Choroid plexus epithelial cell (primary cell): ENCODE results near the gene RHAG.

Experiments used
- DNase-seq: peaks from one replicate; pipeline ENCODE4 v3.0.0-alpha.2; 2010; ENCODE audit warnings: low read depth
- H3K4me3 ChIP-seq: 2 replicates; pipeline ENCODE4 v1.5.1; 2011; ENCODE audit warnings: low read depth, mild to moderate bottlenecking, control low read depth, low read length, moderate library complexity
- CTCF ChIP-seq: conservative IDR thresholded peaks from 2 replicates; pipeline ENCODE4 v1.5.1; 2011; ENCODE audit warnings: low read depth, mild to moderate bottlenecking, control low read depth, inconsistent platforms, low read length, moderate library complexity

Gene RHAG

DNA sequence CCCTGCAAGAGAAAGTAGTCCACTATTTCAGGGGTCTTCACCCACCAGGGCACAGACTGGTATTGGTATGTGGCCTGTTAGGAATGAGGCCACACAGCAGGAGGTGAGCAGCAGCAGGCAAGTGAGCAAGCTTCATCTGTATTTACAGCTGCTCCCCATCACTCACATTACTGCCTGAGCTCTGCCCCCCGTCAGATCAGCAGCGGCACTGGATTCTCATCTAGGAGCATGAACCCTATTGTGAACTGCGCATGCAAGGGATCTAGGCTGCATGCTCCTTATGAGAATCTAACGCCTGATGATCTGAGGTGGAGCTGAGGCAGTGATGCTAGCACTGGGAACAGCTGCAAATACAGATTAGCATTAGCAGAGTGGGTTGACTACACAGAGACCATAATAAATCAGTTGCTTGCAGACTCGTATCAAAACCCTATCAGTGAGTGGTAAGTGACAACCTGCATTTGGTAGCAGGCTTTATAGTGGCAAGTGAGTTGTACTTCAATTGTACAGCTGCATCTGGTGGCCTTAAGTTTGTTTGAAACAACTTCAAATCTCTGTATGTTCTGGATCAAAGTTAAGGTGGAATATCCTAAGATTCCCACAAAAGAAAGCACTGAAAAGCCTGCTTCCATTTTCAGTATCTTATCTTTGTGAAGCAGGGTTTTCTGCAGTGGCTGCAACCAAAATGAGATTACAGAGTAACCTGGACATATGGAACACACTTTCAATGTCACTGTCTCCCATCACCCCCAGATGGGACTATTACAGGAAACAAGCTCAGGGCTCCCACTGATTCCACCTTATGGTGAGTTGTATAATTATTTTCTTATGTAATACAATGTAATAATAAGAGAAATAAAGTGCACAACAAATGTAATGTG lies 73.4 kb downstream of the RHAG start:
- no peak overlapping the region for H3K4me3 ChIP-seq
- peak; percentile 31 for DNase-seq

GRCh38 chr6:49558238-49558637 lies 78.4 kb downstream of the RHAG start:
- no peak for TF ChIP-seq CTCF
- no peak overlapping the region for H3K4me3 ChIP-seq

More for the DNA sequence above, 73.4 kb downstream of the RHAG start:
- TF ChIP-seq CTCF: no peak

GRCh38 chr6:49557177-49557576 lies 79.5 kb downstream of the RHAG start:
- no peak for TF ChIP-seq CTCF
- H3K4me3 ChIP-seq: no peak overlapping the region
- no peak for DNase-seq

More at GRCh38 chr6:49558238-49558637, 78.4 kb downstream of the RHAG start:
- DNase-seq: no peak

- DNase-seq: peak; percentile 61
- TF ChIP-seq CTCF: no peak
These were observed 80.2 kb downstream of the RHAG start for GRCh38 chr6:49556429-49556837.

DNA sequence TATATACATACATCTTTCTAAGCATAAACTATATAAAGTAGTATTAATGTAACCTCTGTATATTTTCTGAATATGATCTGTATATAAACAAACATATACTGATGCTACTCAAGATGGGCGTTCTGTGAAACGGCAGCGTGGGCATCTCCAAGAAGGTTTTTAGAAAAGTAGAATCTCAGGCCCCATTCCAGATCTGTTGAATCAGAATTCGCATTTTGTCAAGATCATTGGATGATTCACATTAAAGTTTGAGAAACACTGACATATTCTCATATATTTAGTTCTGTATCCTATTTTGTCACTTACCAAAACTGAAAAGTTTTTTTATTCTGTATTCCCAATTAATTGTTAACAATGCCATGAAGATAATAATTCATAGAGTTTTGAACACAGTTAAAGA lies 80.7 kb downstream of the RHAG start:
- TF ChIP-seq CTCF: no peak
- DNase-seq: no peak
- H3K4me3 ChIP-seq: no peak overlapping the region

More at GRCh38 chr6:49556429-49556837, 80.2 kb downstream of the RHAG start:
- H3K4me3 ChIP-seq: no peak overlapping the region
